Suprapubic skin (tissue), 4 donors: Measurements from ENCODE around the gene DDX5. TPM values are rescaled to one million over a fixed set of nuclear protein-coding genes. Genes with fewer than 3 reads are reported as not detected.

ENCODE experiments used
- DNase-seq, 2 donors: peaks; one replicate each; pipeline ENCODE4 v3.0.0-alpha.2; 2019; ENCODE audit warnings: low spot score in 2 of 2
- H3K27ac ChIP-seq: fragments of 200-600 bp; sonication (generic); one replicate; pipeline ENCODE4 v1.5.1; 2019
- H3K27me3 ChIP-seq: fragments of 200-600 bp; sonication (generic); one replicate; pipeline ENCODE4 v1.5.1; 2019
- H3K36me3 ChIP-seq: fragments of 200-600 bp; sonication (generic); one replicate; pipeline ENCODE4 v1.5.1; 2019
- H3K4me1 ChIP-seq: fragments of 200-600 bp; sonication (generic); one replicate; pipeline ENCODE4 v1.5.1; 2019
- H3K4me3 ChIP-seq: fragments of 200-600 bp; sonication (generic); one replicate; pipeline ENCODE4 v1.5.1; 2019; ENCODE audit warnings: mild to moderate bottlenecking
- H3K9me3 ChIP-seq: fragments of 200-600 bp; sonication (generic); one replicate; pipeline ENCODE4 v1.5.1; 2019
- EP300 ChIP-seq: sonication (generic); formaldehyde crosslinking; IDR thresholded peaks from one replicate; pipeline ENCODE4 v1.6.1; 2017; ENCODE audit warnings: antibody characterized with exemption
- POLR2A ChIP-seq, 2 donors: fragments of 450-650 bp; IDR thresholded peaks; one replicate each; pipeline ENCODE4 v1.6.1; 2017; ENCODE audit warnings: antibody characterized with exemption in 2 of 2, mild to moderate bottlenecking in 2 of 2, moderate library complexity in 2 of 2
- POLR2AphosphoS5 ChIP-seq, 3 donors: sonication (generic); formaldehyde crosslinking; IDR thresholded peaks; one replicate each; pipeline ENCODE4 v1.6.1; 2017; ENCODE audit warnings: antibody characterized with exemption in 3 of 3
- WGBS: methylation state at CpG from one replicate; pipeline ENCODE4 v1.1.5; 2018; 5-methylcytosine and 5-hydroxymethylcytosine counted together
- total RNA-seq, 4 donors: library from RNA; depleted of rRNA; stranded (reverse); fragments of >200 nt; gene quantifications; one replicate each; pipeline ENCODE4 v1.1.0, GENCODE V29; 2016
- TF ChIP-seq, protein P1 (sequence below), 2 donors: fragments of 200-600 bp in 1 of 2; fragments of 450-650 bp in 1 of 2; sonication (generic) in 1 of 2; IDR thresholded peaks; one replicate each; pipeline ENCODE4 v1.5.1; 2016 to 2019; ENCODE audit warnings: antibody characterized with exemption in 2 of 2, mild to moderate bottlenecking in 1 of 2, moderate library complexity in 1 of 2

Gene DDX5
- total RNA-seq, 4 donors from 2014 or later = 532 to 1,402 (median 922) TPM

DNA sequence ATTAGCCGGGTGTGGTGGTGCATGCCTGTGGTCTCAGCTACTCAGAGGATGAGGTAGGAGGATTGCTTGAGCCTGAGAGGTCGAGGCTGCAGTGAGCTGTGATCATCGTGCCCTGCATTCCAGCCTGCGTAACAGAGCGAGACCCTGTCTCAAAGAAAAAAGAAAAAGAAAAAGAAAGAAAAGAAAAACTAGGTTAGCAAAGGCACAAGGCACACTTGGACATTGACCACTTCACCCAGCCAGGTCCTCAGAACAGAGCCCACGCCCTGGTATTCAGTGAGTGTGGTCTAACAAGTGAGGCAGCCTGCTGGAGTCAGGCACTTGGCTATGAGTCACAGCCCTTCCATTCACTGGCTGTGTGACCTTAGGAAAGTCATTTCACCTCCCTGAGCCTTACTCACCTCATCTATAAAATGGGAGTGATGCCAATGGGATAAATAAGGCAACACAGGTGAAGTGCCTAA is 46.8 kb downstream of the DDX5 start:
- TF ChIP-seq, protein P1, sequence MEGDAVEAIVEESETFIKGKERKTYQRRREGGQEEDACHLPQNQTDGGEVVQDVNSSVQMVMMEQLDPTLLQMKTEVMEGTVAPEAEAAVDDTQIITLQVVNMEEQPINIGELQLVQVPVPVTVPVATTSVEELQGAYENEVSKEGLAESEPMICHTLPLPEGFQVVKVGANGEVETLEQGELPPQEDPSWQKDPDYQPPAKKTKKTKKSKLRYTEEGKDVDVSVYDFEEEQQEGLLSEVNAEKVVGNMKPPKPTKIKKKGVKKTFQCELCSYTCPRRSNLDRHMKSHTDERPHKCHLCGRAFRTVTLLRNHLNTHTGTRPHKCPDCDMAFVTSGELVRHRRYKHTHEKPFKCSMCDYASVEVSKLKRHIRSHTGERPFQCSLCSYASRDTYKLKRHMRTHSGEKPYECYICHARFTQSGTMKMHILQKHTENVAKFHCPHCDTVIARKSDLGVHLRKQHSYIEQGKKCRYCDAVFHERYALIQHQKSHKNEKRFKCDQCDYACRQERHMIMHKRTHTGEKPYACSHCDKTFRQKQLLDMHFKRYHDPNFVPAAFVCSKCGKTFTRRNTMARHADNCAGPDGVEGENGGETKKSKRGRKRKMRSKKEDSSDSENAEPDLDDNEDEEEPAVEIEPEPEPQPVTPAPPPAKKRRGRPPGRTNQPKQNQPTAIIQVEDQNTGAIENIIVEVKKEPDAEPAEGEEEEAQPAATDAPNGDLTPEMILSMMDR (IDR thresholded peaks at IDR 0.05) = no peak
- TF ChIP-seq POLR2A (IDR thresholded peaks at IDR 0.05) (no peak), POLR2AphosphoS5 (IDR thresholded peaks at IDR 0.05) (no peak)
- H3K4me1 ChIP-seq = no peaks in the 10 kb centered on the region
- WGBS = 74% methylated on average over 6 of the region's 6 CpGs
- no peak overlapping the region for H3K4me3 ChIP-seq
- H3K9me3 ChIP-seq = no peaks in the 10 kb centered on the region
- no peaks in the 10 kb centered on the region for H3K36me3 ChIP-seq
- no peak for DNase-seq
- H3K27ac ChIP-seq = no peak overlapping the region
- no peaks in the 10 kb centered on the region for H3K27me3 ChIP-seq

DNA sequence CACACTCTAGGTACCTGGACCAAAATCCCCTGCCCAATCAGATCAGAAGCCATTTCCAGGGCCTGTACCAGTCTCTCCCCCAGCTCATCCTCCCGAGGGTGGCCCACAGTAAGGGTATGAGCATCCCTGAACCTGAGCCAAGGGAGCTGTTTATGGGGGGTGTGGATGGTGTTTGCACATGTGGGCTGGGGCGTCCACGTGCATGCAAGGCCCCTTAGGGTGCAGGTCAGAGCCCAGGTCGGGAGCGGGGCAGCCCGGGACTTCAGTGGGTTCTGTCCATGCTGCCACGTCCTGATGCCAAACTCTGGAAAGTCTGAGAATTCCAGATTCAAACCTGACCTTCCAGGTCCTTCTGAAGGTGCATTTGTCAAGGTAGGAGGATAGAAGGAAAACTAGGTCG is 47.3 kb downstream of the DDX5 start:
- H3K4me3 ChIP-seq = no peak overlapping the region
- no peak for DNase-seq
- no peaks in the 10 kb centered on the region for H3K36me3 ChIP-seq
- TF ChIP-seq, protein P1 (IDR thresholded peaks at IDR 0.05) = no peak
- TF ChIP-seq POLR2A (IDR thresholded peaks at IDR 0.05) (no peak), POLR2AphosphoS5 (IDR thresholded peaks at IDR 0.05) (no peak), EP300 (no peak)
- no peaks in the 10 kb centered on the region for H3K27me3 ChIP-seq
- H3K27ac ChIP-seq = no peak overlapping the region
- no peaks in the 10 kb centered on the region for H3K4me1 ChIP-seq
- no peaks in the 10 kb centered on the region for H3K9me3 ChIP-seq
- 86% methylated on average over 7 of the region's 8 CpGs for WGBS

DNA sequence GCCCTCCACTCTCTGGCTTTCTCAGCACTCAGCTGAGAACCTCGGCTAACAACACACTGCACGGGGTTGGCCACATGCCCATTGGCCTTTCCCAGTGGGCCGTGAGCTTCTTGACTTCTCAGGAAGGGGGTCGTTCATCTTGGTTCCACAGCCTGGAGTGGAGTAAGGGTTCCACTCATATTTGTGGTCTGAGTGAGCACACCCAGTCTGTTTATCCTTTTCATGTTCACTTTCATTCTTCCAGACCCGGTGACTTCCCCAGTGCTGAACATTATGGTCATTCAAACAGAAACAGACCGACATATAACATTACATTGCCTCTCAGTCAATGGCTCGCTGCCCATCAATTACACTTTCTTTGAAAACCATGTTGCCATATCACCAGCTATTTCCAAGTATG is 48.9 kb downstream of the DDX5 start:
- Histone ChIP-seq H3K27me3 (no peaks in the 10 kb centered on the region), H3K4me1 (no peaks in the 10 kb centered on the region), H3K27ac (no peak overlapping the region), H3K4me3 (no peak overlapping the region), H3K9me3 (no peaks in the 10 kb centered on the region), H3K36me3 (no peaks in the 10 kb centered on the region)
- DNase-seq = no peak
- WGBS = 79% methylated on average over 7 of the region's 7 CpGs
- TF ChIP-seq, protein P1 (IDR thresholded peaks at IDR 0.05) = no peak
- TF ChIP-seq POLR2AphosphoS5 (IDR thresholded peaks at IDR 0.05) = no peak
- TF ChIP-seq EP300 = no peak
- TF ChIP-seq POLR2A (IDR thresholded peaks at IDR 0.05) = no peak

DNA sequence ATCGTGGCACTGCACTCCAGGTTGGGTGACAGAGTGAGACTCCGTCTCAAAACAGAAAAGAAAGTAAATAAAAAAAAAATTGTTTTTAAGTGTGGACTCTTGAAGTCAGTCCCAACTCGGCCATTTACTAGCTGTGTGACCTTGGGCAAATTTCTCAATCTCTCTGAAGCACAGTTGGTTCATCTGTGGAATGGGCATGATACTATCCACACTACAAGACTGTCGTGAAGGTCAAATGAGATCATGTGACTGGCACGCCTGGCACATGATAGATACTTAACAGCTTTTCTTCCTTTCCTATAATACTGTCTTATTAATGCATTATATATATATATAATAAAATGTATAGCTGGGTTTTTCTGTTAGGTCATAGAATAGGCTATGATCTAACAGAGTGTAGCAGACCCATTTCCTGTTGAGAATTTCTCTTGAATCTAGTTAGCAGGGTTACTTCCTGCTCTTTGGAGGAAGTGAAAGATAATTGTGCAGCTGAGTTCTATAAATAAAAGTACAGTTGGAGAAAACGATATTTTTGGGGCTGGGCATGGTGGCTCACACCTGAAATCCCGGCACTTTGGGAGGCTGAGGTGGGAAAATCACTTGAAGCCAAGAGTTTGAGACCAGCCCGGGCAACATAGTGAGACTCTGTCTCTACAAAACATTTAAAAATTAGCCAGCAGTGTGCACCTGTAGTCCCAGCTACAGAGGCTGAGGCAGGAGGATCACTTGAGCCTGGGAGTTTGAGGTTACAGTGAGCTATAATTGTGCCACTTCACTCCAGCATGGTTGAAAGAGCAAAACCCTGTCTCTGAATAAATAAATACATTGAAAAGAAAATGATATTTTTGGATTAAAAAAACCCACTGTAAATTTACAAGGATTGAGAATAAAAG is 49.9 kb downstream of the DDX5 start:
- TF ChIP-seq, protein P1 (IDR thresholded peaks at IDR 0.05) = no peak
- no peak for TF ChIP-seq POLR2AphosphoS5 (IDR thresholded peaks at IDR 0.05)
- TF ChIP-seq POLR2A (IDR thresholded peaks at IDR 0.05) = no peak
- TF ChIP-seq EP300 = no peak
- H3K9me3 ChIP-seq = no peaks in the 10 kb centered on the region
- DNase-seq = no peak
- 82% methylated on average over 8 of the region's 8 CpGs for WGBS
- no peak overlapping the region for H3K4me3 ChIP-seq
- no peak overlapping the region for H3K27ac ChIP-seq
- no peaks in the 10 kb centered on the region for H3K36me3 ChIP-seq
- H3K4me1 ChIP-seq = no peaks in the 10 kb centered on the region
- no peaks in the 10 kb centered on the region for H3K27me3 ChIP-seq

DNA sequence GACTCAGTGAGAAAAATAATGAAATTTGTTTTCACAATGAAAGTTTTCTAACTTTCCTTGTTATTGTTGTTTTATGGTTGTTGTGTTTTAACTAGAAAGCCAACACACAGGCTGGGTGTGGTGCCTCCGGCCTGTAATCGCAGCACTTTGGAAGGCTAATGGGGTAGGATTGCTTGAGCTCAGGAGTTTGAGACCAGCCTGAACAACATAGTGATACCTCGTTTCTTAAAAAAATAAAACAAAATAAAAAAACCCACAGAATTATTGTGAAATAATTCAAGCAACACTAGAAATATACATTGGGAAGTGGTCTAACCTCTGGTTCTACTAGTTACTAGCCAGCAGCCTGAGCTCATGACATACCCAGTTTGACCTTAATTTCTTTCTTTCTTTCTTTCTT is 56.5 kb downstream of the DDX5 start:
- Histone ChIP-seq H3K9me3 (no peaks in the 10 kb centered on the region), H3K27me3 (no peaks in the 10 kb centered on the region), H3K36me3 (no peaks in the 10 kb centered on the region), H3K4me1 (peaks cover 4% of the 10 kb centered on the region), H3K27ac (peak overlapping the region; percentile 39), H3K4me3 (no peak overlapping the region)
- no peak for TF ChIP-seq EP300
- TF ChIP-seq, protein P1 (IDR thresholded peaks at IDR 0.05) = no peak
- no peak for TF ChIP-seq POLR2AphosphoS5 (IDR thresholded peaks at IDR 0.05)
- no peak for TF ChIP-seq POLR2A (IDR thresholded peaks at IDR 0.05)
- 57% methylated on average over 3 of the region's 3 CpGs for WGBS
- no peak for DNase-seq
